Measurements from ENCODE around the gene ROPN1L. TPM values are rescaled to one million over a fixed set of nuclear protein-coding genes. Genes with fewer than 3 reads are reported as not detected.

Gene ROPN1L
- total RNA-seq, 1 experiment from 2014 or later = 0.82 TPM

GRCh38 chr5:10481241-10481935, 39.7 kb downstream of the ROPN1L start:
- no peak for TF ChIP-seq CTCF (IDR thresholded peaks at IDR 0.05; ENCODE audit: unreplicated experiment)

GRCh38 chr5:10482791-10483530, 41.3 kb downstream of the ROPN1L start:
- TF ChIP-seq CTCF (IDR thresholded peaks at IDR 0.05; ENCODE audit: unreplicated experiment) = no peak
- ChIA-PET CTCF (no interaction called here), POLR2A (no interaction called here)
- no peaks in the 10 kb centered on the region for H3K36me3 Mint-ChIP-seq (ENCODE audit: insufficient read depth, unreplicated experiment)
- H3K27ac Mint-ChIP-seq (ENCODE audit: low read depth, unreplicated experiment) = no peak overlapping the region
- H3K4me3 Mint-ChIP-seq (ENCODE audit: unreplicated experiment) = no peak overlapping the region
- no peaks in the 10 kb centered on the region for H3K9me3 Mint-ChIP-seq (ENCODE audit: unreplicated experiment)
- peaks cover 16% of the 10 kb centered on the region for H3K4me1 Mint-ChIP-seq (ENCODE audit: insufficient read depth, unreplicated experiment)
- no TSS peak for BruUV-seq (replicated peaks)
- H3K27me3 Mint-ChIP-seq (ENCODE audit: insufficient read depth, unreplicated experiment) = peaks cover 4% of the 10 kb centered on the region
- intact Hi-C loops (cut with micrococcal nuclease) = no loop called here
- DNase-seq (ENCODE audit: unreplicated experiment) = no peak

More at GRCh38 chr5:10481241-10481935, 39.7 kb downstream of the ROPN1L start:
- no peaks in the 10 kb centered on the region for H3K9me3 Mint-ChIP-seq (ENCODE audit: unreplicated experiment)
- H3K27ac Mint-ChIP-seq (ENCODE audit: low read depth, unreplicated experiment) = no peak overlapping the region
- H3K27me3 Mint-ChIP-seq (ENCODE audit: insufficient read depth, unreplicated experiment) = no peaks in the 10 kb centered on the region
- ChIA-PET CTCF (interaction anchor here (0.6 to 0.8 kb wide), 2 partner anchors 55 to 328 kb away, joined by 3 read pairs; no protein-coding TSS in a partner anchor), POLR2A (interaction anchor here (0.7 to 1.9 kb wide), 3 partner anchors 40 to 146 kb away, joined by 3 to 5 read pairs (median 4); no protein-coding TSS in a partner anchor)
- H3K4me1 Mint-ChIP-seq (ENCODE audit: insufficient read depth, unreplicated experiment) = peaks cover 16% of the 10 kb centered on the region
- no peak for DNase-seq (ENCODE audit: unreplicated experiment)
- H3K4me3 Mint-ChIP-seq (ENCODE audit: unreplicated experiment) = no peak overlapping the region
- intact Hi-C loops (cut with micrococcal nuclease) = no loop called here
- no peaks in the 10 kb centered on the region for H3K36me3 Mint-ChIP-seq (ENCODE audit: insufficient read depth, unreplicated experiment)
- BruUV-seq (replicated peaks) = no TSS peak

- DNase-seq (ENCODE audit: unreplicated experiment) = no peak
- H3K27me3 Mint-ChIP-seq (ENCODE audit: insufficient read depth, unreplicated experiment) = peaks cover 11% of the 10 kb centered on the region
- H3K9me3 Mint-ChIP-seq (ENCODE audit: unreplicated experiment) = no peaks in the 10 kb centered on the region
- POLR2A ChIA-PET = no interaction called here
- BruUV-seq (replicated peaks) = no TSS peak
- intact Hi-C loops (cut with micrococcal nuclease) = no loop called here
- H3K27ac Mint-ChIP-seq (ENCODE audit: low read depth, unreplicated experiment) = no peak overlapping the region
- peaks cover under 1% of the 10 kb centered on the region for H3K4me1 Mint-ChIP-seq (ENCODE audit: insufficient read depth, unreplicated experiment)
- no peak overlapping the region for H3K4me3 Mint-ChIP-seq (ENCODE audit: unreplicated experiment)
- no peaks in the 10 kb centered on the region for H3K36me3 Mint-ChIP-seq (ENCODE audit: insufficient read depth, unreplicated experiment)
- no peak for TF ChIP-seq CTCF (IDR thresholded peaks at IDR 0.05; ENCODE audit: unreplicated experiment)
- CTCF ChIA-PET = interaction anchor here (1.1 kb wide), 1 partner anchor 32 kb away, joined by 3 read pairs; no protein-coding TSS in a partner anchor
These were observed 43.1 kb downstream of the ROPN1L start for GRCh38 chr5:10484774-10485141.

GRCh38 chr5:10485142-10485795, 43.6 kb downstream of the ROPN1L start:
- H3K27me3 Mint-ChIP-seq (ENCODE audit: insufficient read depth, unreplicated experiment) = peaks cover 11% of the 10 kb centered on the region
- BruUV-seq (replicated peaks) = no TSS peak
- no peak for DNase-seq (ENCODE audit: unreplicated experiment)
- H3K27ac Mint-ChIP-seq (ENCODE audit: low read depth, unreplicated experiment) = no peak overlapping the region
- H3K4me1 Mint-ChIP-seq (ENCODE audit: insufficient read depth, unreplicated experiment) = no peaks in the 10 kb centered on the region
- POLR2A ChIA-PET = no interaction called here
- CTCF ChIA-PET = interaction anchor here (0.6 kb wide), 1 partner anchor 9 kb away, joined by 3 read pairs; no protein-coding TSS in a partner anchor
- H3K36me3 Mint-ChIP-seq (ENCODE audit: insufficient read depth, unreplicated experiment) = no peaks in the 10 kb centered on the region
- no peak overlapping the region for H3K4me3 Mint-ChIP-seq (ENCODE audit: unreplicated experiment)
- TF ChIP-seq CTCF (IDR thresholded peaks at IDR 0.05; ENCODE audit: unreplicated experiment) = no peak
- no peaks in the 10 kb centered on the region for H3K9me3 Mint-ChIP-seq (ENCODE audit: unreplicated experiment)
- intact Hi-C loops (cut with micrococcal nuclease) = no loop called here
